H9 (cell line): ENCODE results near the gene BMPR1A. TPM values are rescaled to one million over a fixed set of nuclear protein-coding genes. Genes with fewer than 3 reads are reported as not detected.

Source experiments
- DNase-seq: peaks from one replicate; pipeline ENCODE4 v3.0.0-alpha.2; 2017
- H2AFZ ChIP-seq: one replicate; pipeline ENCODE4 v1.6.1; 2013; ENCODE audit warnings: mild to moderate bottlenecking, low read length, control low read depth, moderate library complexity
- H2AK5ac ChIP-seq: 2 replicates; pipeline ENCODE4 v1.6.1; 2013; ENCODE audit warnings: low read length, control low read depth, mixed read lengths; ENCODE audit not compliant: insufficient read length
- H2BK120ac ChIP-seq: one replicate; pipeline ENCODE4 v1.6.1; 2013; ENCODE audit warnings: low read depth, mild to moderate bottlenecking, low read length, control low read depth, inconsistent platforms; ENCODE audit not compliant: poor library complexity, severe bottlenecking
- H2BK12ac ChIP-seq: 2 replicates; pipeline ENCODE4 v1.6.1; 2013; ENCODE audit warnings: low read length, control low read depth, mixed read lengths, low read depth; ENCODE audit not compliant: insufficient read length
- H2BK15ac ChIP-seq: 2 replicates; pipeline ENCODE4 v1.6.1; 2013; ENCODE audit warnings: low read depth, low read length, control low read depth
- H2BK20ac ChIP-seq: one replicate; pipeline ENCODE4 v1.6.1; 2013; ENCODE audit warnings: low read depth, mild to moderate bottlenecking, low read length, control low read depth, inconsistent platforms; ENCODE audit not compliant: poor library complexity, severe bottlenecking
- H2BK5ac ChIP-seq: 2 replicates; pipeline ENCODE4 v1.6.1; 2013; ENCODE audit warnings: low read length, control low read depth, mixed read lengths; ENCODE audit not compliant: insufficient read length
- H3K14ac ChIP-seq: 2 replicates; pipeline ENCODE4 v1.6.1; 2013; ENCODE audit warnings: low read length, control low read depth; ENCODE audit not compliant: insufficient read depth
- H3K18ac ChIP-seq: 2 replicates; pipeline ENCODE4 v1.6.1; 2013; ENCODE audit warnings: low read depth, mild to moderate bottlenecking, mixed read lengths, low read length, control low read depth; ENCODE audit not compliant: insufficient read length
- H3K23ac ChIP-seq: 2 replicates; pipeline ENCODE4 v1.6.1; 2013; ENCODE audit warnings: low read length, control low read depth, mixed read lengths, low read depth; ENCODE audit not compliant: insufficient read length
- H3K23me2 ChIP-seq: 2 replicates; pipeline ENCODE4 v1.6.1; 2013; ENCODE audit warnings: low read depth, mild to moderate bottlenecking, mixed read lengths, low read length, control low read depth; ENCODE audit not compliant: insufficient read length, poor library complexity, severe bottlenecking
- H3K27ac ChIP-seq: 2 replicates; pipeline ENCODE4 v1.5.1; 2013; ENCODE audit warnings: low read length, control low read depth, mixed read lengths, low read depth; ENCODE audit not compliant: insufficient read length
- H3K27me3 ChIP-seq: 2 replicates; pipeline ENCODE4 v1.6.1; 2013; ENCODE audit warnings: low read length, control low read depth, inconsistent platforms; ENCODE audit not compliant: insufficient read depth
- H3K4ac ChIP-seq: 2 replicates; pipeline ENCODE4 v1.6.1; 2013; ENCODE audit warnings: low read depth, mild to moderate bottlenecking, control low read depth, inconsistent platforms, low read length, moderate library complexity
- H3K4me1 ChIP-seq: 2 replicates; pipeline ENCODE4 v1.6.1; 2013; ENCODE audit warnings: low read length, control low read depth, inconsistent platforms; ENCODE audit not compliant: insufficient read depth
- H3K4me2 ChIP-seq: 2 replicates; pipeline ENCODE4 v1.6.1; 2013; ENCODE audit warnings: low read length, control low read depth, mixed read lengths; ENCODE audit not compliant: insufficient read length, insufficient read depth
- H3K56ac ChIP-seq: 2 replicates; pipeline ENCODE4 v1.6.1; 2013; ENCODE audit warnings: low read depth, mild to moderate bottlenecking, mixed read lengths, low read length, control low read depth; ENCODE audit not compliant: insufficient read length
- H3K79me1 ChIP-seq: 2 replicates; pipeline ENCODE4 v1.6.1; 2013; ENCODE audit warnings: low read depth, mild to moderate bottlenecking, moderate library complexity, low read length, control low read depth, inconsistent platforms; ENCODE audit not compliant: insufficient read depth, poor library complexity, severe bottlenecking
- H3K79me2 ChIP-seq: 2 replicates; pipeline ENCODE4 v1.6.1; 2013; ENCODE audit warnings: low read length, control low read depth, inconsistent platforms; ENCODE audit not compliant: insufficient read depth
- H3K9ac ChIP-seq: 2 replicates; pipeline ENCODE4 v1.6.1; 2013; ENCODE audit warnings: low read length, control low read depth, mixed read lengths; ENCODE audit not compliant: insufficient read length; ENCODE audit errors: extremely low read depth
- H3K9me3 ChIP-seq: one replicate; pipeline ENCODE4 v1.6.1; 2013; ENCODE audit warnings: low read depth, low read length, inconsistent platforms; ENCODE audit not compliant: control insufficient read depth
- H3T11ph ChIP-seq: one replicate; pipeline ENCODE4 v1.6.1; 2013; ENCODE audit warnings: mild to moderate bottlenecking, low read length, control low read depth, inconsistent platforms
- H4K20me1 ChIP-seq: one replicate; pipeline ENCODE4 v1.6.1; 2013; ENCODE audit not compliant: control insufficient read depth, insufficient read length, insufficient read depth
- H4K5ac ChIP-seq: 2 replicates; pipeline ENCODE4 v1.6.1; 2013; ENCODE audit warnings: low read depth, mild to moderate bottlenecking, mixed read lengths, low read length, control low read depth; ENCODE audit not compliant: insufficient read length
- H4K8ac ChIP-seq: replicated peaks from 2 replicates; pipeline ENCODE4 v1.6.1; 2013; ENCODE audit warnings: low read length, control low read depth, mixed read lengths, low read depth; ENCODE audit not compliant: insufficient read length
- H4K91ac ChIP-seq: 2 replicates; pipeline ENCODE4 v1.6.1; 2013; ENCODE audit warnings: low read depth, mild to moderate bottlenecking, moderate library complexity, mixed read lengths, low read length, control low read depth; ENCODE audit not compliant: insufficient read length
- H3K27ac Mint-ChIP-seq, 3 experiments: 2 replicates in 2 of 3; 3 replicates in 1 of 3; pipeline ENCODE4 v1.8.0; 2020 to 2021; ENCODE audit warnings: mixed read lengths in 3 of 3, mild to moderate bottlenecking in 1 of 3, moderate library complexity in 1 of 3
- H3K27me3 Mint-ChIP-seq: 2 replicates; pipeline ENCODE4 v1.8.0; 2021; ENCODE audit warnings: low read depth, mild to moderate bottlenecking, moderate library complexity, mixed read lengths
- H3K36me3 Mint-ChIP-seq, 3 experiments: 2 replicates in 2 of 3; 3 replicates in 1 of 3; pipeline ENCODE4 v1.8.0; 2020 to 2021; ENCODE audit warnings: low read depth in 3 of 3, mixed read lengths in 3 of 3; ENCODE audit not compliant: insufficient read depth in 1 of 3
- H3K4me1 Mint-ChIP-seq, 2 experiments: 2 replicates each; pipeline ENCODE4 v1.8.0; 2020; ENCODE audit warnings: mixed read lengths in 2 of 2
- H3K4me3 Mint-ChIP-seq, 2 experiments: 2 replicates in 1 of 2; 3 replicates in 1 of 2; pipeline ENCODE4 v1.8.0; 2020 to 2021; ENCODE audit warnings: mild to moderate bottlenecking in 2 of 2, mixed read lengths in 2 of 2, moderate library complexity in 1 of 2
- H3K9me3 Mint-ChIP-seq, 2 experiments: 2 replicates in 1 of 2; 3 replicates in 1 of 2; pipeline ENCODE4 v1.8.0; 2020; ENCODE audit warnings: mild to moderate bottlenecking in 2 of 2, mixed read lengths in 2 of 2, moderate library complexity in 1 of 2
- WGBS: extraction: QIAGEN DNeasy Blood & Tissue Kit; methylation state at CpG from one replicate; pipeline ENCODE4 v1.1.7; 2013; ENCODE audit warnings: missing lambda C conversion rate, low lambda C conversion rate, mixed read lengths; ENCODE audit not compliant: insufficient read length; ENCODE audit errors: extremely low coverage; 5-methylcytosine and 5-hydroxymethylcytosine counted together
- total RNA-seq: library from RNA; stranded (reverse); gene quantifications from 2 replicates; pipeline ENCODE4 v1.2.1, GENCODE V29; 2021
- TF ChIP-seq, protein P1 (sequence below): fragments of 200-600 bp; sonication (generic); conservative IDR thresholded peaks from 3 replicates; pipeline ENCODE4 v1.8.0; 2021; ENCODE audit warnings: antibody characterized with exemption, mild to moderate bottlenecking

The BMPR1A gene
- total RNA-seq, 1 experiment from 2014 or later = 138 TPM

- Histone ChIP-seq H3K27me3 (no peaks in the 10 kb centered on the region), H3K79me1 (no peaks in the 10 kb centered on the region), H4K5ac (no peak overlapping the region), H3T11ph (no peak overlapping the region), H2AK5ac (no peak overlapping the region), H4K8ac (no peak overlapping the region), H2BK5ac (no peak overlapping the region), H2BK12ac (no peak overlapping the region), H3K23ac (no peak overlapping the region), H2BK120ac (no peak overlapping the region), H3K27ac (no peak overlapping the region), H3K56ac (no peak overlapping the region), H2BK15ac (no peak overlapping the region), H3K23me2 (no peaks in the 10 kb centered on the region), H3K79me2 (no peaks in the 10 kb centered on the region), H3K4me1 (no peaks in the 10 kb centered on the region), H2BK20ac (no peak overlapping the region), H4K91ac (no peak overlapping the region), H3K4ac (no peak overlapping the region), H3K9me3 (no peaks in the 10 kb centered on the region), H3K9ac (no peak overlapping the region), H3K14ac (no peak overlapping the region), H3K18ac (no peak overlapping the region), H3K4me2 (no peak overlapping the region), H2AFZ (no peak overlapping the region), H4K20me1 (no peaks in the 10 kb centered on the region)
- no CpG with 5 or more reads among the region's 1 CpG for WGBS
- H3K27me3 Mint-ChIP-seq = no peaks in the 10 kb centered on the region; the same call in 1 of the 2 replicates
- peaks cover 10 to 51% (median 26%) of the 10 kb centered on the region in 3 experiments; a peak in 6 of 7 replicates for H3K36me3 Mint-ChIP-seq
- no peak overlapping the region for H3K4me3 Mint-ChIP-seq
- TF ChIP-seq, protein P1, sequence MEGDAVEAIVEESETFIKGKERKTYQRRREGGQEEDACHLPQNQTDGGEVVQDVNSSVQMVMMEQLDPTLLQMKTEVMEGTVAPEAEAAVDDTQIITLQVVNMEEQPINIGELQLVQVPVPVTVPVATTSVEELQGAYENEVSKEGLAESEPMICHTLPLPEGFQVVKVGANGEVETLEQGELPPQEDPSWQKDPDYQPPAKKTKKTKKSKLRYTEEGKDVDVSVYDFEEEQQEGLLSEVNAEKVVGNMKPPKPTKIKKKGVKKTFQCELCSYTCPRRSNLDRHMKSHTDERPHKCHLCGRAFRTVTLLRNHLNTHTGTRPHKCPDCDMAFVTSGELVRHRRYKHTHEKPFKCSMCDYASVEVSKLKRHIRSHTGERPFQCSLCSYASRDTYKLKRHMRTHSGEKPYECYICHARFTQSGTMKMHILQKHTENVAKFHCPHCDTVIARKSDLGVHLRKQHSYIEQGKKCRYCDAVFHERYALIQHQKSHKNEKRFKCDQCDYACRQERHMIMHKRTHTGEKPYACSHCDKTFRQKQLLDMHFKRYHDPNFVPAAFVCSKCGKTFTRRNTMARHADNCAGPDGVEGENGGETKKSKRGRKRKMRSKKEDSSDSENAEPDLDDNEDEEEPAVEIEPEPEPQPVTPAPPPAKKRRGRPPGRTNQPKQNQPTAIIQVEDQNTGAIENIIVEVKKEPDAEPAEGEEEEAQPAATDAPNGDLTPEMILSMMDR = no peak
- no peak for DNase-seq
- peaks cover 0 to 2% of the 10 kb centered on the region in 2 experiments; a peak in 2 of 4 replicates for H3K4me1 Mint-ChIP-seq
- no peak overlapping the region for H3K27ac Mint-ChIP-seq
- no peaks in the 10 kb centered on the region for H3K9me3 Mint-ChIP-seq
Observed at GRCh38 chr10:86931872-86932271, 175.5 kb downstream of the BMPR1A start.
